Measurements from ENCODE around the gene EMP3. TPM values are rescaled to one million over a fixed set of nuclear protein-coding genes. Genes with fewer than 3 reads are reported as not detected.

EMP3 gene
- total RNA-seq, 2 experiments from 2014 or later, result 168 to 179 TPM

DNA sequence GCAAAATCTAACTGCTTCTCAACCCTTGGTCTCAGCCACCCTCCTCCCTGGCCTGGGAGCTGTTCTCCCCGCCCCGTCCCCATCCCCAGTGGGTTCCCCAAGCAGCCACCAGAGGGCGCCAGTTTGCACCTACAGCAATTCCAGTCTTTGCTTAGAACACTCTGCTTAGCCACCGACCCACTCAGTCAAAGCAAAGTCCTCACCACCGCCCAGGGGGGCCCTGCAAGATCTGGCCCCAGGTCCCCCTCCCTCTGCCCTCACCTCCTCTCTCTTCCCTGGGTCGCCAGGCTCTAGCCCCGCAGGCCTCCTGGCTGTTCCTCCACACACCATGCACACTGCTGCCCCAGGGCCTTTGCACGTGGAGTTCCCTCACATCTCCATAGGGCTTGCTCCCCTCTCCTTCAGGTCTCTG lies 26.0 kb downstream of the EMP3 start:
- intact Hi-C loops (cut with micrococcal nuclease), result no loop called here
- no peaks in the 10 kb centered on the region for H3K9me3 Mint-ChIP-seq
- peaks cover 3% of the 10 kb centered on the region for H3K36me3 Mint-ChIP-seq
- CTCF ChIA-PET, result interaction anchor here (0.6 to 2.3 kb wide), 13 partner anchors 9 to 257 kb away, joined by 3 to 19 read pairs (median 4); partner anchors contain the start of genes KDELR1, SYNGR4 and TMEM143
- no peak overlapping the region for H3K4me3 Mint-ChIP-seq
- no peak overlapping the region for H3K27ac Mint-ChIP-seq
- DNase-seq, result peak; percentile 89
- H3K4me1 Mint-ChIP-seq (ENCODE audit: low read depth), result peaks cover 4% of the 10 kb centered on the region
- no peaks in the 10 kb centered on the region for H3K27me3 Mint-ChIP-seq
- POLR2A ChIA-PET, result interaction anchor here (1.0 kb wide), 1 partner anchor 40 kb away, joined by 3 read pairs; the partner anchor contains the start of gene KDELR1

DNA sequence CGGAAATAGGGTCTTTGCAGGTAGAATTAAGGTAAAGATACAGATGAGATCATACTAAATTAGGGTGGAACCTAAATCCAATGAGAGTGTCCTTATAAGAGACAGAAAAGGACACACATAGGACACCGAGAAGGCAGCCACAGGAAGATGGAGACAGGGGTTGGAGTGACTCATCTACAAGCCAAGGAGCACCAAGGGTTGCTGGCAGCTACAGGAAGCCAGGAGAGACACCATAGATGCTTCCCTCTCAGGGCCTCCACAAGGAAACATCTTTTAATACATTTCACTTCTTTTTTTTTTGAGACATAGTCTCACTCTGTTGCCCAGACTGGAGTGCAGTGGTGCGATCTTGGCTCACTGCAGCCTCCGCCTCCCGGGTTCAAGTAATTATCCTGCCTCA lies 28.3 kb downstream of the EMP3 start:
- Mint-ChIP-seq H3K9me3 (no peaks in the 10 kb centered on the region), H3K4me3 (no peak overlapping the region), H3K4me1 (ENCODE audit: low read depth) (peaks cover 4% of the 10 kb centered on the region), H3K27me3 (no peaks in the 10 kb centered on the region), H3K36me3 (no peaks in the 10 kb centered on the region), H3K27ac (no peak overlapping the region)
- intact Hi-C loops (cut with micrococcal nuclease), result no loop called here
- ChIA-PET CTCF (interaction anchor here (0.6 to 1.9 kb wide), 6 partner anchors 10 to 1121 kb away, joined by 3 to 6 read pairs (median 4); partner anchors contain the start of genes KDELR1, SYNGR4 and TMEM143), POLR2A (interaction anchor here (1.1 kb wide), 1 partner anchor 10 kb away, joined by 4 read pairs; the partner anchor contains the start of genes SYNGR4 and TMEM143)
- DNase-seq, result no peak

GRCh38 chr19:48354332-48354992 lies 29.1 kb downstream of the EMP3 start:
- no peak overlapping the region for H3K4me3 Mint-ChIP-seq
- no peak overlapping the region for H3K27ac Mint-ChIP-seq
- H3K9me3 Mint-ChIP-seq, result no peaks in the 10 kb centered on the region
- H3K4me1 Mint-ChIP-seq (ENCODE audit: low read depth), result peaks cover 4% of the 10 kb centered on the region
- DNase-seq, result no peak
- H3K27me3 Mint-ChIP-seq, result no peaks in the 10 kb centered on the region
- ChIA-PET CTCF (interaction anchor here (1.6 kb wide), 1 partner anchor 37 kb away, joined by 6 read pairs; the partner anchor contains the start of gene KDELR1), POLR2A (no interaction called here)
- no peaks in the 10 kb centered on the region for H3K36me3 Mint-ChIP-seq
- intact Hi-C loops (cut with micrococcal nuclease), result no loop called here

GRCh38 chr19:48355365-48355954 lies 30.1 kb downstream of the EMP3 start:
- no peak overlapping the region for H3K4me3 Mint-ChIP-seq
- intact Hi-C loops (cut with micrococcal nuclease), result no loop called here
- ChIA-PET POLR2A (no interaction called here), CTCF (interaction anchor here (0.6 to 1.7 kb wide), 3 partner anchors 8 to 36 kb away, joined by 3 to 6 read pairs (median 5); partner anchors contain the start of gene KDELR1)
- DNase-seq, result no peak
- no peak overlapping the region for H3K27ac Mint-ChIP-seq
- peaks cover 4% of the 10 kb centered on the region for H3K4me1 Mint-ChIP-seq (ENCODE audit: low read depth)
- H3K9me3 Mint-ChIP-seq, result no peaks in the 10 kb centered on the region
- H3K36me3 Mint-ChIP-seq, result no peaks in the 10 kb centered on the region
- no peaks in the 10 kb centered on the region for H3K27me3 Mint-ChIP-seq

DNA sequence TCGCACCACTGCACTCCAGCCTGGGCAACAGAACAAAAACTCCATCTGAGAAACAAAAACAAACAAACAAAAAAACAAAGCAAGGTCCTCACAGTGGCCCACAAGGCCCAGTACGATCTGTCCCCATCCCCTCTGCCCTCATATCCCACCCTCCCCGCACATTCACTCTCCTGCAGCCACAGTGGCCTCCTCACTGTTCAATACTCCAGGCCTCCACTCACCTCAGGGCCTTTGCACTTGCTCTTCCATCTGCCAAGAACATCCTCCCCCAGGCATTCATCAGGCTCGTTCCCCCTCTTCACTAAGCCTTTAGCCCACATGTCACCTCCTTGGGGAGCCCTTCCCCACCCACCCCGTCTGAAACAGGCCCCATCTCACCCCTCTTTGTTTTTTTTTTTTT lies 33.8 kb downstream of the EMP3 start:
- no peak for DNase-seq
- ChIA-PET CTCF (no interaction called here), POLR2A (no interaction called here)
- Mint-ChIP-seq H3K4me3 (no peak overlapping the region), H3K9me3 (no peaks in the 10 kb centered on the region), H3K4me1 (ENCODE audit: low read depth) (peaks cover 5% of the 10 kb centered on the region), H3K27me3 (no peaks in the 10 kb centered on the region), H3K27ac (no peak overlapping the region), H3K36me3 (peaks cover 4% of the 10 kb centered on the region)
- intact Hi-C loops (cut with micrococcal nuclease), result no loop called here

- no peak for DNase-seq
- H3K27ac Mint-ChIP-seq, result no peak overlapping the region
- peaks cover 14% of the 10 kb centered on the region for H3K4me1 Mint-ChIP-seq (ENCODE audit: low read depth)
- no peaks in the 10 kb centered on the region for H3K27me3 Mint-ChIP-seq
- no peaks in the 10 kb centered on the region for H3K9me3 Mint-ChIP-seq
- H3K36me3 Mint-ChIP-seq, result peaks cover 4% of the 10 kb centered on the region
- H3K4me3 Mint-ChIP-seq, result no peak overlapping the region
- intact Hi-C loops (cut with micrococcal nuclease), result no loop called here
- POLR2A ChIA-PET, result no interaction called here
- CTCF ChIA-PET, result interaction anchor here (1.1 to 2.7 kb wide), 3 partner anchors 28 to 222 kb away, joined by 4 to 29 read pairs (median 7); partner anchors contain the start of gene KDELR1
Measured at GRCh38 chr19:48361912-48362311, 36.6 kb downstream of the EMP3 start.

DNA sequence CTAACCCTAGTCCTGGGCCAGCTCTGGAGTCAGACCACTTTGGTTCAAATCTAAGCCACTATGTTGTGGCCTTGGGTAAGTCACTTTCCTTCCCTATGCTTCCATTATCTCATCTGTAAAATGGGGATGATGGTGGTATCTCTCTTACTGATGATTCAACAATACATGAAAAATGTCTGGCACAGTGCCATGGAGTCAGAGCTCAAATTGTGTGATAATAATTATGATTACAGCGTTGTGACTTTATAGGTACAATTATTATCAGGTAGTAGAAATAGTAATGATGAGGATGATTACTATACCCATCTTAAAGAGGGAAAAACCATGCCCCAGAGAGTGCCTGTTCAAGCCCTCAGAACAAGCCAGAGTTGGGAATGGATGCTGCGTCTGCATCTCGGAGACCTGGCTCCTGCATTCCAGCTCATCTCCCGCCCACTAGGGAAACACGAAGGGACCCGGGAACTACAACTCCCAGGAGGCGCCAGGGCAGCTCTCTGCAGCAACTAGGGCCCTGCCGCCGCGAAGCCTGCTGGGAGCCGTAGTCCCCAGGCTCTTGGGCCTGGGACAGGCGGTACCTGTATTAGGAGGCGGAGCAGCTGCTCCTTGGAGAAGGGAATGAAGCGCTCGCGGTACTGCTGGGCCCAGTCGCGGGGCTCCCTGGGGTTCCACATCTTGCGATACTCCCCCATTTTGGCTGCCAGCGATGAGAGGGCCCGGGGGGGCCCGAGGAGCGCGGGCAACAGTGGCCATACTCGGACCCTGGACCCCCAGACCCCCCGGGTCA lies 37.6 kb downstream of the EMP3 start:
- H3K27ac Mint-ChIP-seq, result peak overlapping the region; percentile 94
- peaks cover 4% of the 10 kb centered on the region for H3K36me3 Mint-ChIP-seq
- H3K9me3 Mint-ChIP-seq, result no peaks in the 10 kb centered on the region
- POLR2A ChIA-PET, result interaction anchor here (0.6 to 1.4 kb wide), 5 partner anchors 11 to 259 kb away, joined by 3 to 5 read pairs (median 3); partner anchors contain the start of gene EMP3
- DNase-seq, result peak; percentile 93
- H3K4me1 Mint-ChIP-seq (ENCODE audit: low read depth), result peaks cover 14% of the 10 kb centered on the region
- intact Hi-C loops (cut with micrococcal nuclease), result loop anchor here (1.0 kb wide), 2 partner anchors 52 to 193 kb away; partner anchors contain the start of genes LIG1 and ZSWIM9
- no peaks in the 10 kb centered on the region for H3K27me3 Mint-ChIP-seq
- peak overlapping the region; percentile 88 for H3K4me3 Mint-ChIP-seq
- CTCF ChIA-PET, result interaction anchor here (0.6 to 2.7 kb wide), 9 partner anchors 12 to 283 kb away, joined by 3 to 29 read pairs (median 4); partner anchors contain the start of genes GRIN2D and KDELR1

- ChIA-PET POLR2A (interaction anchor here (0.6 to 1.9 kb wide), 10 partner anchors 11 to 256 kb away, joined by 3 to 15 read pairs (median 3); partner anchors contain the start of genes EMP3, KDELR1, RPL18 and SPHK2), CTCF (interaction anchor here (1.0 to 2.7 kb wide), 11 partner anchors 10 to 282 kb away, joined by 3 to 29 read pairs (median 4); partner anchors contain the start of genes GRIN2D, GRWD1 and KDELR1)
- Mint-ChIP-seq H3K36me3 (peaks cover 4% of the 10 kb centered on the region), H3K27me3 (no peaks in the 10 kb centered on the region), H3K4me1 (ENCODE audit: low read depth) (peaks cover 14% of the 10 kb centered on the region), H3K4me3 (peak overlapping the region; percentile 88), H3K9me3 (no peaks in the 10 kb centered on the region), H3K27ac (peak overlapping the region; percentile 94)
- no peak for DNase-seq
- intact Hi-C loops (cut with micrococcal nuclease), result loop anchor here (1.0 kb wide), 2 partner anchors 52 to 193 kb away; partner anchors contain the start of genes LIG1 and ZSWIM9
Measured at GRCh38 chr19:48363500-48363809, 38.1 kb downstream of the EMP3 start.

- H3K9me3 Mint-ChIP-seq, result no peaks in the 10 kb centered on the region
- peak; percentile 99 for DNase-seq
- POLR2A ChIA-PET, result interaction anchor here (0.6 to 1.9 kb wide), 12 partner anchors 11 to 255 kb away, joined by 3 to 15 read pairs (median 4); partner anchors contain the start of genes KDELR1, RPL18 and SPHK2
Measured at GRCh38 chr19:48363810-48364597, 38.7 kb downstream of the EMP3 start, which contains the start of the genes SYNGR4 and TMEM143. TSS of gene SYNGR4 (plus strand) at chr19:48364367. CDS start at chr19:48365843, 1,476 bp downstream. TSS of gene TMEM143 (minus strand) at chr19:48363940. CDS start at chr19:48363920, 20 bp downstream.

GRCh38 chr19:48364598-48365348 lies 39.4 kb downstream of the EMP3 start:
- H3K4me1 Mint-ChIP-seq (ENCODE audit: low read depth), result peaks cover 14% of the 10 kb centered on the region
- ChIA-PET POLR2A (interaction anchor here (0.7 to 1.9 kb wide), 7 partner anchors 12 to 254 kb away, joined by 3 to 15 read pairs (median 4); partner anchors contain the start of genes KDELR1, RPL18 and SPHK2), CTCF (interaction anchor here (0.8 to 2.7 kb wide), 8 partner anchors 14 to 220 kb away, joined by 3 to 29 read pairs (median 4); partner anchors contain the start of genes GRWD1 and KDELR1)
- no peaks in the 10 kb centered on the region for H3K9me3 Mint-ChIP-seq
- peak overlapping the region; percentile 94 for H3K27ac Mint-ChIP-seq
- intact Hi-C loops (cut with micrococcal nuclease), result loop anchor here (1.0 kb wide), 6 partner anchors 27 to 255 kb away; partner anchors contain the start of genes GRWD1, KDELR1, RPL18 and SPHK2
- H3K36me3 Mint-ChIP-seq, result peaks cover 4% of the 10 kb centered on the region
- peak overlapping the region; percentile 88 for H3K4me3 Mint-ChIP-seq
- DNase-seq, result no peak
- no peaks in the 10 kb centered on the region for H3K27me3 Mint-ChIP-seq

More at GRCh38 chr19:48363810-48364597, 38.7 kb downstream of the EMP3 start, which contains the start of the genes SYNGR4 and TMEM143:
- CTCF ChIA-PET, result interaction anchor here (0.8 to 2.7 kb wide), 13 partner anchors 11 to 220 kb away, joined by 3 to 29 read pairs (median 4); partner anchors contain the start of genes GRIN2D, GRWD1 and KDELR1
- H3K27me3 Mint-ChIP-seq, result no peaks in the 10 kb centered on the region
- peaks cover 14% of the 10 kb centered on the region for H3K4me1 Mint-ChIP-seq (ENCODE audit: low read depth)
- peak within 1 kb of the TSS; percentile 88 for H3K4me3 Mint-ChIP-seq
- intact Hi-C loops (cut with micrococcal nuclease), result loop anchor here (1.0 kb wide), 8 partner anchors 27 to 255 kb away; partner anchors contain the start of genes GRWD1, KDELR1, LIG1 and RPL18
- peaks cover 4% of the 10 kb centered on the region for H3K36me3 Mint-ChIP-seq
- H3K27ac Mint-ChIP-seq, result peak within 1 kb of the TSS; percentile 94
